ENCODE data around the gene GNL1.

GNL1 gene

DNA sequence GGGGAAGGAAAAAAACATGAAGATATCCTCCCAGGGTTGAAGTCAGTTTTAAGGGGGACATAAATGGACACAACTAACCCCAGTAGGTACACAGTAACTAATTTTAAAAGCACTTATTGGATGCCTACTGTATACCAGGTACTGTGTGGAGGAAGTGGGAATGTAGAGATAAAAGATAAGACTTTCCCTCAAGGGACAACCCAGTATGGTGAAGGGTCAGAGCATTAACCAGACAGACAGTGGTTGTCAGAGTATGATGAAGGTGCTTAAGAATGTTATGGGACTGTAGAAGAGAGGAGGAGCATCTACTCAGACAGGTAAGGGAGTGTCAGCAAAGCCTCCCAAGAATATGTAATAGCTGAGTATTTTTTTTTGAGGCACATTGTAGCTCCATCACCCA is 15.9 kb upstream of the GNL1 start:
- no peak overlapping the region for H3K27ac ChIP-seq
- in situ Hi-C loops (cut with HindIII; ENCODE audit: low pct_ligation_motif_present, low sequenced_read_pairs): no loop called here
- no peaks in the 10 kb centered on the region for H3K27me3 ChIP-seq (replicated peaks)
- H3K36me3 ChIP-seq (replicated peaks): peaks cover 12% of the 10 kb centered on the region
- peak overlapping the region; percentile 96 for H3K4me3 ChIP-seq (ENCODE audit: low read depth, low read length)
- DNase-seq: no peak
- TF ChIP-seq, protein P1, sequence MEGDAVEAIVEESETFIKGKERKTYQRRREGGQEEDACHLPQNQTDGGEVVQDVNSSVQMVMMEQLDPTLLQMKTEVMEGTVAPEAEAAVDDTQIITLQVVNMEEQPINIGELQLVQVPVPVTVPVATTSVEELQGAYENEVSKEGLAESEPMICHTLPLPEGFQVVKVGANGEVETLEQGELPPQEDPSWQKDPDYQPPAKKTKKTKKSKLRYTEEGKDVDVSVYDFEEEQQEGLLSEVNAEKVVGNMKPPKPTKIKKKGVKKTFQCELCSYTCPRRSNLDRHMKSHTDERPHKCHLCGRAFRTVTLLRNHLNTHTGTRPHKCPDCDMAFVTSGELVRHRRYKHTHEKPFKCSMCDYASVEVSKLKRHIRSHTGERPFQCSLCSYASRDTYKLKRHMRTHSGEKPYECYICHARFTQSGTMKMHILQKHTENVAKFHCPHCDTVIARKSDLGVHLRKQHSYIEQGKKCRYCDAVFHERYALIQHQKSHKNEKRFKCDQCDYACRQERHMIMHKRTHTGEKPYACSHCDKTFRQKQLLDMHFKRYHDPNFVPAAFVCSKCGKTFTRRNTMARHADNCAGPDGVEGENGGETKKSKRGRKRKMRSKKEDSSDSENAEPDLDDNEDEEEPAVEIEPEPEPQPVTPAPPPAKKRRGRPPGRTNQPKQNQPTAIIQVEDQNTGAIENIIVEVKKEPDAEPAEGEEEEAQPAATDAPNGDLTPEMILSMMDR (IDR thresholded peaks at IDR 0.05; ENCODE audit: low read depth, low read length, missing control alignments): no peak

DNA sequence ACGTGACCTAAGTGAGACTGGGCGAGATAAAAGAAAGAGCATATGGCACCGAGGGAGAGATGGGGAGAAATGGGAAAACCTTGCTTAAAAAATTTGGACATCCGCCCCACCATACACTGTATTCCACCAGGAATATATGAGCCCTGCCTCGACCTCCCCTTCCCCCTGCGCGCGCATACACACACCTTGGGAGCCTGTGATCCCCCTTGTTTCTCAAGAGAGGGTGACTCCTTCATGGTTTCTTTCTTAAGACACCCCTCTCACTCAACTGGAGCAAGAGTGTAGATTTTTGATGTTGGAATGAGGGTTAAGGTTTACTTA is 15.4 kb upstream of the GNL1 start:
- H3K36me3 ChIP-seq (replicated peaks): peaks cover 8% of the 10 kb centered on the region
- TF ChIP-seq, protein P1 (IDR thresholded peaks at IDR 0.05; ENCODE audit: low read depth, low read length, missing control alignments): no peak
- DNase-seq: no peak
- H3K27me3 ChIP-seq (replicated peaks): no peaks in the 10 kb centered on the region
- in situ Hi-C loops (cut with HindIII; ENCODE audit: low pct_ligation_motif_present, low sequenced_read_pairs): no loop called here
- peak overlapping the region; percentile 96 for H3K4me3 ChIP-seq (ENCODE audit: low read depth, low read length)
- peak overlapping the region; percentile 97 for H3K27ac ChIP-seq

DNA sequence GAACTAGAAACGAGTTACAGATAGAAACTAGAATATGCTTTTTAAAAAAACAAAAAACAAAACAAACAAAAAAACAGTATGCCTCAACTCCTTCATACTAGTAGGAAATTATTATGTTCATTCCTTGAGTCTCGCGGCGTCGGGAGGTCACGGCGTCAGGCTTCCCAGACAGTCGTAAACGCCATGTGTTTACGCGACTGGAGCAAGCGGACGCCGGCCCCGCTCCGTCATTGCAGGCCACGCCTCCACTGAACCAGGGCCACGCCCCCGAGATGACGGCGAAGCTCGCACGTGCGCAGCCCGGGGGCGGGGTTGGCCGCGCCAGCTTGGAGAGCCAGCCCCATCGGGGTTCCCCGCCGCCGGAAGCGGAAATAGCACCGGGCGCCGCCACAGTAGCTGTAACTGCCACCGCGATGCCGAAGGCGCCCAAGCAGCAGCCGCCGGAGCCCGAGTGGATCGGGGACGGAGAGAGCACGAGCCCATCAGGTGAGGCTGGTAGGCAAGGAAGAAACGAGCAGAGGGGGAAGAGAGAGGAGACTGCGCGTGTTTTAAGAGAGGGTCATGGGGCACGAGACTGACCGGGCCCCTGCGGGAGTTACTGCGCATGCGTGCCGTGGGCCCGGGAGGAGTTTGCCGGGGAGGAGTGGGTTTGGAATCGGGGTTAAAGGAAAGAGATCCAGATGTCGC is 14.9 kb upstream of the GNL1 start, which contains the start of gene ABCF1:
TSS of gene ABCF1 (plus strand) at position 368 of the 687 bp plus-strand sequence. CDS start at position 414, 46 bp downstream.
- peak; percentile 95 for DNase-seq
- no peaks in the 10 kb centered on the region for H3K27me3 ChIP-seq (replicated peaks)
- peaks cover 4% of the 10 kb centered on the region for H3K36me3 ChIP-seq (replicated peaks)
- in situ Hi-C loops (cut with HindIII; ENCODE audit: low pct_ligation_motif_present, low sequenced_read_pairs): no loop called here
- H3K27ac ChIP-seq: peak within 1 kb of the TSS; percentile 97
- TF ChIP-seq, protein P1 (IDR thresholded peaks at IDR 0.05; ENCODE audit: low read depth, low read length, missing control alignments): no peak
- H3K4me3 ChIP-seq (ENCODE audit: low read depth, low read length): peak within 1 kb of the TSS; percentile 96

DNA sequence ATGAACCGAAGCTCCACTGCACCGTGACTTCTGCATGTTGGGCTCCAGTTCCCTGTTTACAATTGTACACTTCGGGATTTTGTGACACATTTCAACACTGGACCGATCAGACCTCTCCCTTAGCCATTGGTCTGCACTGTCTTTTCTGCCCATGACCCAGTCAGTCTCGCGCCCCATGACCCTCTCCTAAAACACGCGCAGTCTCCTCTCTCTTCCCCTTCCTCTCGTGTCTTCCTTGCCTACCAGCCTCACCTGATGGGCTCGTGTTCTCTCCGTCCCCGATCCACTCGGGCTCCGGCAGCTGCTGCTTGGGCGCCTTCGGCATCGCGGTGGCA is 14.4 kb upstream of the GNL1 start:
- peak overlapping the region; percentile 97 for H3K27ac ChIP-seq
- in situ Hi-C loops (cut with HindIII; ENCODE audit: low pct_ligation_motif_present, low sequenced_read_pairs): no loop called here
- TF ChIP-seq, protein P1 (IDR thresholded peaks at IDR 0.05; ENCODE audit: low read depth, low read length, missing control alignments): no peak
- H3K36me3 ChIP-seq (replicated peaks): peaks cover 4% of the 10 kb centered on the region
- H3K27me3 ChIP-seq (replicated peaks): no peaks in the 10 kb centered on the region
- peak overlapping the region; percentile 96 for H3K4me3 ChIP-seq (ENCODE audit: low read depth, low read length)
- DNase-seq: no peak

DNA sequence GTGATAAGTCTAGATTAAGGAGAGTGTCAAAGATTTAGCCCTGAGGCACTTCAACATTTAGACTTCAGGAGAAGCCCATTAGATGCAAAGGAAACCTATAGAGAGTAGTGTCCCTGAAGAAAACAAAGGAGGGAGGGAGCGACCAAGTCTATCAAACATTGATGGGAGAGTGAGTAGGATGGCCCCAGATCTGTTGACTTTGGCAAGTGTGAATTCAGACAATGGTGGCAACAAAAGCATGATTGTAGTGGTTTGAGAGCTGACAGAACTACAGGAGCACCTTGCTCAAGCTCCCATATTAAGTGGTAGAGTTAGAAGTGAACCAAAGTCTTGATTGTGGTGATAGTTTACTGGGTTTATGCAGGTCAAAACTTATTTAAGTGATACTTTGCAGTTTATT is 14.0 kb upstream of the GNL1 start:
- H3K27me3 ChIP-seq (replicated peaks): no peaks in the 10 kb centered on the region
- no peak for DNase-seq
- H3K27ac ChIP-seq: peak overlapping the region; percentile 97
- TF ChIP-seq, protein P1 (IDR thresholded peaks at IDR 0.05; ENCODE audit: low read depth, low read length, missing control alignments): no peak
- in situ Hi-C loops (cut with HindIII; ENCODE audit: low pct_ligation_motif_present, low sequenced_read_pairs): no loop called here
- peak overlapping the region; percentile 96 for H3K4me3 ChIP-seq (ENCODE audit: low read depth, low read length)
- peaks cover 4% of the 10 kb centered on the region for H3K36me3 ChIP-seq (replicated peaks)

DNA sequence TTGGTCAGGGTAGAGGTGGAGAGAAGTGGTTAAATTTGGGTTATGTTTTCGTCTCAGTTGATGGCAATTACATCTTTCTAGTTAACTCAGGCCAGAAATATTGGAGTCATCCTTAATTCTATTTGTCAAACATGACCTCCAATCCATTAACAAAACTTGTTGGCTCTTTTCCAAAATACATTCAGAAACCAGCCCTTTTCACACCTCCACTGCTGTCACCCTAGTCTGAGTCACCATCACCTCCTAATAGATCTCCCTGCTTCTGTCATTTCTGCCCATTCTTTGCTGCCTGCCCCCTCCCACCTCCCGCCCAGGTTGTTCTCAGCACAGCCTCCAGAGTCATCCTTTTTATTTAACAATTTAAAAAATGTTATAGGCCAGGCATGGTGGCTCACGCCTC is 12.0 kb upstream of the GNL1 start:
- H3K27me3 ChIP-seq (replicated peaks): no peaks in the 10 kb centered on the region
- peaks cover 3% of the 10 kb centered on the region for H3K36me3 ChIP-seq (replicated peaks)
- DNase-seq: no peak
- no peak overlapping the region for H3K4me3 ChIP-seq (ENCODE audit: low read depth, low read length)
- in situ Hi-C loops (cut with HindIII; ENCODE audit: low pct_ligation_motif_present, low sequenced_read_pairs): no loop called here
- H3K27ac ChIP-seq: no peak overlapping the region
- TF ChIP-seq, protein P1 (IDR thresholded peaks at IDR 0.05; ENCODE audit: low read depth, low read length, missing control alignments): no peak

Measured in brain microvascular endothelial cell (primary cell).